A673 (cell line): ENCODE measurements around the gene JPH2.
"Not testable (repeated sequence)": the region's sequence is repeated elsewhere in the genome, so short reads cannot be mapped to it uniquely, and the experiment has no call there.

ENCODE experiments used
- CTCF ChIP-seq: fragments of 300-800, 200-600 bp; sonication (generic); conservative IDR thresholded peaks from 2 replicates; pipeline ENCODE4 v1.5.1; 2017; ENCODE audit warnings: low read depth, mild to moderate bottlenecking, antibody characterized with exemption, low read length, moderate library complexity, mixed read lengths
- EZH2 ChIP-seq: fragments of 200-600 bp; sonication (generic); IDR thresholded peaks from 2 replicates; pipeline ENCODE4 v1.6.1; 2017; ENCODE audit warnings: borderline replicate concordance, low read depth, mild to moderate bottlenecking, mixed read lengths, antibody characterized with exemption, low read length; ENCODE audit not compliant: poor library complexity, severe bottlenecking

GRCh38 chr20:44190197-44190852 lies 3.3 kb upstream of the JPH2 start:
- TF ChIP-seq CTCF: peak; percentile 81
- TF ChIP-seq EZH2: not testable (repeated sequence)
